22Rv1 (cell line): ENCODE measurements around the gene RPS6KC1.

Source experiments
- H3K27ac ChIP-seq: fragments of 450-650 bp; 2 replicates; pipeline ENCODE4 v1.5.1; 2017
- CTCF ChIP-seq: fragments of 450-650 bp; IDR thresholded peaks from 2 replicates; pipeline ENCODE4 v1.5.1; 2017; ENCODE audit warnings: mild to moderate bottlenecking
- ZFX ChIP-seq: fragments of 450-650 bp; IDR thresholded peaks from 2 replicates; pipeline ENCODE4 v1.6.1; 2017; ENCODE audit warnings: antibody characterized with exemption, borderline replicate concordance

RPS6KC1 gene

GRCh38 chr1:213242883-213243282, 191.8 kb downstream of the RPS6KC1 start:
- H3K27ac ChIP-seq = no peak overlapping the region
- TF ChIP-seq CTCF (no peak), ZFX (no peak)

GRCh38 chr1:213244664-213245091, 193.6 kb downstream of the RPS6KC1 start:
- TF ChIP-seq CTCF = peak; percentile 97
- no peak for TF ChIP-seq ZFX
- H3K27ac ChIP-seq = no peak overlapping the region

GRCh38 chr1:213245260-213245910, 194.3 kb downstream of the RPS6KC1 start:
- no peak overlapping the region for H3K27ac ChIP-seq
- TF ChIP-seq ZFX (no peak), CTCF (no peak)

GRCh38 chr1:213247038-213247437, 196.0 kb downstream of the RPS6KC1 start:
- TF ChIP-seq CTCF (no peak), ZFX (no peak)
- H3K27ac ChIP-seq = no peak overlapping the region

- TF ChIP-seq CTCF (no peak), ZFX (no peak)
- no peak overlapping the region for H3K27ac ChIP-seq
Measured at GRCh38 chr1:213249395-213249794, 198.4 kb downstream of the RPS6KC1 start.

GRCh38 chr1:213250041-213250440, 199.0 kb downstream of the RPS6KC1 start:
- TF ChIP-seq CTCF (no peak), ZFX (no peak)
- H3K27ac ChIP-seq = no peak overlapping the region

GRCh38 chr1:213250446-213250845, 199.4 kb downstream of the RPS6KC1 start:
- no peak for TF ChIP-seq ZFX
- TF ChIP-seq CTCF = no peak

More at GRCh38 chr1:213250446-213250845, 199.4 kb downstream of the RPS6KC1 start:
- H3K27ac ChIP-seq = no peak overlapping the region
